Retinal pigment epithelial cell (primary cell): ENCODE results near the gene LRRC15.
A peak's percentile ranks its signal among the peaks of the same experiment; 100 is the strongest.

Experiments
- DNase-seq: peaks from one replicate; pipeline ENCODE4 v3.0.0-alpha.2; 2010; ENCODE audit warnings: low read depth
- H3K4me3 ChIP-seq: 2 replicates; pipeline ENCODE4 v1.5.1; 2011; ENCODE audit warnings: mild to moderate bottlenecking, low read length, control low read depth, moderate library complexity
- CTCF ChIP-seq: conservative IDR thresholded peaks from 2 replicates; pipeline ENCODE4 v1.5.1; 2011; ENCODE audit warnings: low read depth, low read length, control low read depth, inconsistent platforms

The LRRC15 gene

GRCh38 chr3:194324823-194325327 lies 44.7 kb downstream of the LRRC15 start:
- TF ChIP-seq CTCF: no peak
- H3K4me3 ChIP-seq: no peak overlapping the region
- no peak for DNase-seq

GRCh38 chr3:194323785-194324735 lies 45.5 kb downstream of the LRRC15 start:
- no peak overlapping the region for H3K4me3 ChIP-seq
- no peak for TF ChIP-seq CTCF
- no peak for DNase-seq

GRCh38 chr3:194322678-194323211 lies 46.8 kb downstream of the LRRC15 start:
- peak; percentile 67 for DNase-seq
- no peak overlapping the region for H3K4me3 ChIP-seq
- no peak for TF ChIP-seq CTCF

GRCh38 chr3:194321693-194322640 lies 47.6 kb downstream of the LRRC15 start:
- no peak for TF ChIP-seq CTCF
- H3K4me3 ChIP-seq: no peak overlapping the region
- DNase-seq: no peak

- no peak for TF ChIP-seq CTCF
- no peak for DNase-seq
These were observed 48.7 kb downstream of the LRRC15 start for GRCh38 chr3:194320744-194321243.

GRCh38 chr3:194320100-194320499 lies 49.4 kb downstream of the LRRC15 start:
- no peak for TF ChIP-seq CTCF

More at GRCh38 chr3:194320744-194321243, 48.7 kb downstream of the LRRC15 start:
- no peak overlapping the region for H3K4me3 ChIP-seq

More at GRCh38 chr3:194320100-194320499, 49.4 kb downstream of the LRRC15 start:
- DNase-seq: no peak
- H3K4me3 ChIP-seq: no peak overlapping the region
